Measurements from ENCODE around the gene IRF2BP2. TPM values are rescaled to one million over a fixed set of nuclear protein-coding genes. Genes with fewer than 3 reads are reported as not detected.

IRF2BP2 gene
- total RNA-seq, 1 donor from 2014 or later = 170 TPM

DNA sequence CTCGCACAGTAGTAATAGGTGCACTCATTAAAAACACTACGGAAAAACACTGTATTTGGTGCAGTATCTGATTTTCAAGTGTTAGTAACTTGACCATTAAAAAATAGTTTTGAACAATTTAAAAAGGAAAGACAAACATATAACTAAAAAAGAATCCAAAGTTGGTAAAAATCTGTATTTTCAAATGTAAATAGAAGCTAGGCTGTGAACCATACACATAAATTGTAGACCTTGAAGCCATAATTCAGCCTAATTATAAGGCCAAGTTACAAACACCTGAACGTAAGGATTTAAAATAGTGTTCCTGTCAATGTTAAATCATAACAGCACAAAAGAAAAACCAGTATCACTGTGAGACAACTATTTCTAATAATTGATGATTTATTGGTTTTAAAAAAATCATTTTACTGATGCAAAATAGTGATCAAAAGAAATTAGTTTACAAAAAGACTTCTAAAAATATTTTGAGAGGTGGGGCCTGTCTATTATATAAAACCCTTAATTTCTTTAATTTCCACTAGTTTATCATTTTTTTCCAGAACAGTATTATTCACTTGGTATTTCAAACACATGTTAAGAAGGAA is 4.5 kb downstream of the IRF2BP2 start:
- H3K4me3 Mint-ChIP-seq (ENCODE audit: unreplicated experiment) = peak overlapping the region; percentile 92
- H3K27me3 Mint-ChIP-seq (ENCODE audit: unreplicated experiment) = no peaks in the 10 kb centered on the region
- peaks cover 52% of the 10 kb centered on the region for H3K36me3 Mint-ChIP-seq (ENCODE audit: unreplicated experiment)
- peaks cover 51% of the 10 kb centered on the region for H3K4me1 Mint-ChIP-seq (ENCODE audit: unreplicated experiment)
- no peaks in the 10 kb centered on the region for H3K9me3 Mint-ChIP-seq (ENCODE audit: unreplicated experiment)
- TF ChIP-seq, protein P1, sequence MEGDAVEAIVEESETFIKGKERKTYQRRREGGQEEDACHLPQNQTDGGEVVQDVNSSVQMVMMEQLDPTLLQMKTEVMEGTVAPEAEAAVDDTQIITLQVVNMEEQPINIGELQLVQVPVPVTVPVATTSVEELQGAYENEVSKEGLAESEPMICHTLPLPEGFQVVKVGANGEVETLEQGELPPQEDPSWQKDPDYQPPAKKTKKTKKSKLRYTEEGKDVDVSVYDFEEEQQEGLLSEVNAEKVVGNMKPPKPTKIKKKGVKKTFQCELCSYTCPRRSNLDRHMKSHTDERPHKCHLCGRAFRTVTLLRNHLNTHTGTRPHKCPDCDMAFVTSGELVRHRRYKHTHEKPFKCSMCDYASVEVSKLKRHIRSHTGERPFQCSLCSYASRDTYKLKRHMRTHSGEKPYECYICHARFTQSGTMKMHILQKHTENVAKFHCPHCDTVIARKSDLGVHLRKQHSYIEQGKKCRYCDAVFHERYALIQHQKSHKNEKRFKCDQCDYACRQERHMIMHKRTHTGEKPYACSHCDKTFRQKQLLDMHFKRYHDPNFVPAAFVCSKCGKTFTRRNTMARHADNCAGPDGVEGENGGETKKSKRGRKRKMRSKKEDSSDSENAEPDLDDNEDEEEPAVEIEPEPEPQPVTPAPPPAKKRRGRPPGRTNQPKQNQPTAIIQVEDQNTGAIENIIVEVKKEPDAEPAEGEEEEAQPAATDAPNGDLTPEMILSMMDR (IDR thresholded peaks at IDR 0.05) = no peak
- peak overlapping the region; percentile 91 for H3K27ac Mint-ChIP-seq (ENCODE audit: unreplicated experiment)
- DNase-seq (ENCODE audit: extremely low spot score, unreplicated experiment) = no peak

DNA sequence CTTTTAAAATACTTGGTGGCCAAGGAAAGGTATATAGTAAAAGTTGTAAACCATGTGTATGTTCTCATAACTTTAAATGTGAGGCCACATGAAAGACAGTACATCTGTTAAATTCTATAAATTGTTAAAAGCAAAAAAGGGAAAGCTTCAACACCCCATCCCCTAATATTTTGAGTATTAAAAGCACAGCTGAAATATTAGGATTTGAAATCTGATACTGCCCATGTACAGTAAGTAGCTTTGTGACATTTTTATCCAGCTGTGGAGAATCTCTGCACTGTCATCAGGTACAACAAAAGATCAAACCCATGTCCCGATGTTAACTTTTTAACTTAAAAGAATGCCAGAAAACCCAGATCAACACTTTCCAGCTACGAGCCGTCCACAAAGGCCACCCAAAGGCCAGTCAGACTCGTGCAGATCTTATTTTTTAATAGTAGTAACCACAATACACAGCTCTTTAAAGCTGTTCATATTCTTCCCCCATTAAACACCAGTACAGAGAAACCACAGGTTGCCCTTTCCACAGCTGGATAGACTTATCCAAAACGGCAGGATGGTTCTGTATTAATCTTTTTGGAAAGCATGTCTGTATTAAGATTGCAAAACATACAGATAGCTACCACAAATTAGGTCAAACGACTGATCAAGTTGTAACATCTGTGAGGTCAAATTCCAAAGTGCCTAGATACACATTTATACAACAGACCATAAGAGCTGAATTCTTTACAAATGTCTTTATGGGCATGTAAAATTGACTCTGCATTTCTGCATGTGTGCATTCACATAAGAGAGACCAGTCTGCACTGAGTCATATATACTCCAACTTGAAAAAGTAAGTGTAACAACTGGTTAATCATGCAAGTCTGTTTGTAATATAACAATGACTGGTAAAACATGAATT is 5.2 kb downstream of the IRF2BP2 start:
- H3K36me3 Mint-ChIP-seq (ENCODE audit: unreplicated experiment) = peaks cover 52% of the 10 kb centered on the region
- no peaks in the 10 kb centered on the region for H3K27me3 Mint-ChIP-seq (ENCODE audit: unreplicated experiment)
- TF ChIP-seq, protein P1 (IDR thresholded peaks at IDR 0.05) = no peak
- H3K4me3 Mint-ChIP-seq (ENCODE audit: unreplicated experiment) = peak overlapping the region; percentile 92
- H3K27ac Mint-ChIP-seq (ENCODE audit: unreplicated experiment) = peak overlapping the region; percentile 91
- no peaks in the 10 kb centered on the region for H3K9me3 Mint-ChIP-seq (ENCODE audit: unreplicated experiment)
- no peak for DNase-seq (ENCODE audit: extremely low spot score, unreplicated experiment)
- H3K4me1 Mint-ChIP-seq (ENCODE audit: unreplicated experiment) = peaks cover 55% of the 10 kb centered on the region

DNA sequence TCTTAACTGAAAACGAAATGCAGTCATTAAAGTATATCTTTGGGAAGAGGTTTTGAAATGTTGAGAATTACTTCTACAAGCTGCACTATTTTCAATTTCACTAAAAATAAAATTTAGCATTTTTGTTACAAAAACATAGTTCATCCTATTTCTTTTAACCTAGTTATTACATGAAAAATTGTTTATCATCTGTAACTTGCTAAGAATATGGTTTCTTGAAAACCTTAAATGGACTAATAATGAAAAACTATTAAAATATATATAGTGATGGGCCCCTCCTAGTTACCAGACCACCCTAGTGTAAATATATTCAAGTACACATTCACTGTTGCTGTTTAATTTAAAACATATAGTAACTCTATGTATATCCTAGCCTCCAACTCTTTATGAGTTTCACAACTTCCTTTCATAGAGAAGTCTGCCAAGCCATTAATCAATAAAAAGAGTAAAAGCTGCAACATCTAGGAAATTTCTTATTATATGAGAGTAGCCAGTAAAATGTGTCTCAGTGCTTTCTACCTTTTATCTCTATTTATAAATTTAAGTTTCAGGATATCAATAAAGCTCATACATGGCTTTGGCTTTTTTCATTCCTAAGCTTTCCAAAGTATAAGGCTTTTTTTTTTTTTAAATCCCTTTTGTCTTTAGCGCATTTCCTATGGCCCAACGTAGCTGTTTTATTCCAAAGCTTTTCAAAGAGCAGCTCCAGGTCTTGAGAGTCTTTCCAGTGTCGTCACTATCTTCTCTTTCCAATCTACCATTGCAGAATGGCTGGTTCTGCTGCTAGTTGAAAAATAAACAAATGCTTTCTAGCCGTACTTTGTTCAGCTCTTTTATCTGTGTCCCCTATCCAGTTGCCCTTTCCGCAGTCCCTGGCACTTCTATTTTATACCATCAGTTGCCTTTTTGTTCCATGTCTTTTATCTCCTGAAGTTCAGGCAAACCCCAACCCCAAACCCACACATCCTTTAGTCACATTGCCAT is 6.5 kb downstream of the IRF2BP2 start:
- Mint-ChIP-seq H3K9me3 (ENCODE audit: unreplicated experiment) (no peaks in the 10 kb centered on the region), H3K27me3 (ENCODE audit: unreplicated experiment) (no peaks in the 10 kb centered on the region), H3K4me1 (ENCODE audit: unreplicated experiment) (peaks cover 67% of the 10 kb centered on the region), H3K36me3 (ENCODE audit: unreplicated experiment) (peaks cover 52% of the 10 kb centered on the region), H3K27ac (ENCODE audit: unreplicated experiment) (peak overlapping the region; percentile 91), H3K4me3 (ENCODE audit: unreplicated experiment) (peak overlapping the region; percentile 92)
- TF ChIP-seq, protein P1 (IDR thresholded peaks at IDR 0.05) = no peak
- no peak for DNase-seq (ENCODE audit: extremely low spot score, unreplicated experiment)

DNA sequence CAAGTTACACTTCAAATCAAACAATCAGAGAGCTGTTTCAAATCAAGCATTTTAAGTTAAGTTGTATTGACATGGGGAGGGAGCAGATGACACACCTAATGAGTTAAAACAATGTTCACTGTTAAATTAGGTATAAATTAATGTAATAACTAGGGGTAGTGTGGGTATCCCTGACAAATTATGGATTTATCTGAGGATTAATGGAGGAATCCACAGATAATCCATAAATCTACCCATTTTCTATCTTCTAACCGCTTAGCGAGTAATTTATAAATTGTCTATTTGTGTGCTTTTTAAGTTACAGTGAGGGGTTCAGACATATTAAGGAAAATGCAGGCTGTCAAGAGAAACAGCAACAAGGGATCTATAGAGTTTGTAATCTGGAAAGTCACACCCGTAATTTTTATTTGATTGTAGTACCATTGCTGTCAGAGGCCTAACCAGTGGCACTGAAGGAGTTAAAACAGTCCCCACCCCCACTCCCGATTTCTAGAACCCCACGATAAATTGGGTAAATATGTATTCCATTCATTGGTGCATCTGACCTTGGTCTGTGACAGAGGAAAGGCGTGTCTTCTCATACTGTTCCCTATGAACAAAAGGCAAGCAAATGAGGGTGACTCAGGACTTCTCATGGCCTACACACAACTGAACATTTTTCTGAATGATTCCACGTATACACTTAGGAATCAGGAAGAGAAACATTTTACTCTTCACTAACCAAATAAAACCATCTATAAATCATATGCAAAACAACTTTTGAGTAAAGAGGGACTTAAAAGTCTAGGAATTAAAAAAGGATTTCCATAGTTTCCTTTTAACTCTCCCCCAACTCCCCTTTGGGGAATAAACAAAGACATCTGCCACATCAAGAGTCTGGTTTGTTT is 7.4 kb downstream of the IRF2BP2 start:
- H3K9me3 Mint-ChIP-seq (ENCODE audit: unreplicated experiment) = no peaks in the 10 kb centered on the region
- H3K27me3 Mint-ChIP-seq (ENCODE audit: unreplicated experiment) = no peaks in the 10 kb centered on the region
- H3K36me3 Mint-ChIP-seq (ENCODE audit: unreplicated experiment) = peaks cover 44% of the 10 kb centered on the region
- DNase-seq (ENCODE audit: extremely low spot score, unreplicated experiment) = no peak
- peak overlapping the region; percentile 92 for H3K4me3 Mint-ChIP-seq (ENCODE audit: unreplicated experiment)
- TF ChIP-seq, protein P1 (IDR thresholded peaks at IDR 0.05) = no peak
- H3K4me1 Mint-ChIP-seq (ENCODE audit: unreplicated experiment) = peaks cover 69% of the 10 kb centered on the region
- H3K27ac Mint-ChIP-seq (ENCODE audit: unreplicated experiment) = peak overlapping the region; percentile 91
